Fibroblast of lung (primary cell): ENCODE results near the gene KLHL1. TPM values are rescaled to one million over a fixed set of nuclear protein-coding genes. Genes with fewer than 3 reads are reported as not detected.

Experiments used
- DNase-seq, 2 donors: peaks; one replicate each; pipeline versions ENCODE4 v3.0.0 to v3.0.0-alpha.2; 2010; ENCODE audit warnings: low read depth in 2 of 2
- H2AFZ ChIP-seq: 2 replicates; pipeline ENCODE4 v1.5.1; 2012; ENCODE audit warnings: low read length, control low read depth, inconsistent platforms
- H3K27ac ChIP-seq: 2 replicates; pipeline ENCODE4 v1.5.1; 2011; ENCODE audit warnings: low read length, control low read depth; ENCODE audit not compliant: insufficient read depth
- H3K27me3 ChIP-seq: 2 replicates; pipeline ENCODE4 v1.5.1; 2011; ENCODE audit warnings: mild to moderate bottlenecking, low read length; ENCODE audit not compliant: control insufficient read depth, insufficient read depth
- H3K36me3 ChIP-seq: 2 replicates; pipeline ENCODE4 v1.5.1; 2011; ENCODE audit warnings: low read length; ENCODE audit not compliant: control insufficient read depth, insufficient read depth
- H3K4me1 ChIP-seq: 2 replicates; pipeline ENCODE4 v1.5.1; 2011; ENCODE audit warnings: low read length; ENCODE audit not compliant: control insufficient read depth, insufficient read depth; ENCODE audit errors: extremely low read depth
- H3K4me2 ChIP-seq: 2 replicates; pipeline ENCODE4 v1.5.1; 2011; ENCODE audit warnings: low read length, control low read depth; ENCODE audit not compliant: insufficient read depth; ENCODE audit errors: extremely low read depth
- H3K4me3 ChIP-seq, 4 experiments: fragments of 200-600 bp in 1 of 4; sonication (generic) in 1 of 4; replicated peaks in 1 of 4; 2 replicates each; pipeline ENCODE4 v1.5.1; 2011 to 2016; ENCODE audit warnings: low read length in 4 of 4, low read depth in 3 of 4, mild to moderate bottlenecking in 3 of 4, control low read depth in 2 of 4, inconsistent platforms in 1 of 4, mixed read lengths in 1 of 4; ENCODE audit not compliant: insufficient read depth in 1 of 4; ENCODE audit errors: control extremely low read depth in 1 of 4
- H3K79me2 ChIP-seq: 2 replicates; pipeline ENCODE4 v1.5.1; 2012; ENCODE audit warnings: mild to moderate bottlenecking, low read length, inconsistent platforms; ENCODE audit not compliant: control insufficient read depth, insufficient read depth
- H3K9ac ChIP-seq: 2 replicates; pipeline ENCODE4 v1.5.1; 2011; ENCODE audit warnings: mild to moderate bottlenecking, low read length, control low read depth; ENCODE audit not compliant: insufficient read depth
- H3K9me3 ChIP-seq: 2 replicates; pipeline ENCODE4 v1.5.1; 2012; ENCODE audit warnings: low read depth, low read length; ENCODE audit not compliant: control insufficient read depth, insufficient read depth
- H4K20me1 ChIP-seq: 2 replicates; pipeline ENCODE4 v1.5.1; 2011; ENCODE audit warnings: low read length; ENCODE audit not compliant: control insufficient read depth, insufficient read depth; ENCODE audit errors: extremely low read depth
- EZH2 ChIP-seq: IDR thresholded peaks from 2 replicates; pipeline ENCODE4 v1.5.1; 2012; ENCODE audit warnings: low read length, control low read depth, mild to moderate bottlenecking; ENCODE audit errors: missing control alignments
- polyA plus RNA-seq, 2 donors: library from polyadenylated mRNA; depleted of rRNA in 1 of 2; stranded (reverse) in 1 of 2; unstranded in 1 of 2; fragments of >200 nt; gene quantifications; 2 replicates each; pipeline ENCODE4 v1.2.1, GENCODE V29; 2011 to 2012; ENCODE audit warnings: missing spikeins in 1 of 2
- total RNA-seq: library from RNA; depleted of rRNA; stranded (reverse); fragments of >200 nt; gene quantifications from 2 replicates; pipeline ENCODE4 v1.2.1, GENCODE V29; 2014
- TF ChIP-seq, protein P1 (sequence below), 2 donors: IDR thresholded peaks in 1 of 2; conservative IDR thresholded peaks in 1 of 2; 1 replicate in 1 of 2; 2 replicates in 1 of 2; pipeline ENCODE4 v1.5.1; 2011 to 2012; ENCODE audit warnings: low read length in 2 of 2, control low read depth in 1 of 2, inconsistent platforms in 1 of 2, low read depth in 1 of 2, mild to moderate bottlenecking in 1 of 2

KLHL1 gene
- total and polyA plus RNA-seq, 2 donors (not counting 1 experiment from before 2014, with no cell fraction given): not detected

DNA sequence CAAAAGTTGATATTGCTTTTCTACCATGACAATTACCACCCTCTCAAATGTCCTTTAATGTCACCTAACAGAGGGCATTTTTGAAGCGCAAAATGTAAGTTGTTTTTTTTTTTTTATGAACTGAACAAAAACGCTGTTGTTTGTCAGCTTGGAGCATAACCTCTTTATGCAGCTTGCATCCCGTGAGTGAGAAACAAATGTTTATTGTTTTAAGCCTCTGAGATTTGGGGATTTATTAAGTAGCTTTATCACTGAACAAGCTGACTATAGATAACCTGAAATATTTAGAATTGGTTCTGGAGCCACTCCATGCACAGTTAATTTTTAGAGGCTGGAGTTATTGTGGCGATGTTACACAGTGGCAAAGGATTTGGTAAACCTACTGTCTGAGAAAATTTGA, 80.7 kb downstream of the KLHL1 start:
- Histone ChIP-seq H4K20me1 (no peaks in the 10 kb centered on the region), H3K36me3 (no peaks in the 10 kb centered on the region), H3K27me3 (no peaks in the 10 kb centered on the region), H3K4me3 (no peak overlapping the region), H2AFZ (no peak overlapping the region), H3K9me3 (no peaks in the 10 kb centered on the region), H3K4me2 (no peak overlapping the region), H3K4me1 (no peaks in the 10 kb centered on the region), H3K9ac (no peak overlapping the region), H3K27ac (no peak overlapping the region), H3K79me2 (no peaks in the 10 kb centered on the region)
- no peak for DNase-seq
- TF ChIP-seq EZH2: no peak
- TF ChIP-seq, protein P1, sequence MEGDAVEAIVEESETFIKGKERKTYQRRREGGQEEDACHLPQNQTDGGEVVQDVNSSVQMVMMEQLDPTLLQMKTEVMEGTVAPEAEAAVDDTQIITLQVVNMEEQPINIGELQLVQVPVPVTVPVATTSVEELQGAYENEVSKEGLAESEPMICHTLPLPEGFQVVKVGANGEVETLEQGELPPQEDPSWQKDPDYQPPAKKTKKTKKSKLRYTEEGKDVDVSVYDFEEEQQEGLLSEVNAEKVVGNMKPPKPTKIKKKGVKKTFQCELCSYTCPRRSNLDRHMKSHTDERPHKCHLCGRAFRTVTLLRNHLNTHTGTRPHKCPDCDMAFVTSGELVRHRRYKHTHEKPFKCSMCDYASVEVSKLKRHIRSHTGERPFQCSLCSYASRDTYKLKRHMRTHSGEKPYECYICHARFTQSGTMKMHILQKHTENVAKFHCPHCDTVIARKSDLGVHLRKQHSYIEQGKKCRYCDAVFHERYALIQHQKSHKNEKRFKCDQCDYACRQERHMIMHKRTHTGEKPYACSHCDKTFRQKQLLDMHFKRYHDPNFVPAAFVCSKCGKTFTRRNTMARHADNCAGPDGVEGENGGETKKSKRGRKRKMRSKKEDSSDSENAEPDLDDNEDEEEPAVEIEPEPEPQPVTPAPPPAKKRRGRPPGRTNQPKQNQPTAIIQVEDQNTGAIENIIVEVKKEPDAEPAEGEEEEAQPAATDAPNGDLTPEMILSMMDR (conservative IDR thresholded peaks at IDR 0.05 in 1 of 2, IDR thresholded peaks at IDR 0.05 in 1 of 2; ENCODE audit: low read depth in 1 of 2, low read length in 2 of 2): no peak

GRCh38 chr13:70023516-70023915, 84.7 kb downstream of the KLHL1 start:
- TF ChIP-seq, protein P1 (conservative IDR thresholded peaks at IDR 0.05 in 1 of 2, IDR thresholded peaks at IDR 0.05 in 1 of 2; ENCODE audit: low read depth in 1 of 2, low read length in 2 of 2): no peak
- TF ChIP-seq EZH2: no peak
- Histone ChIP-seq H4K20me1 (no peaks in the 10 kb centered on the region), H3K9ac (no peak overlapping the region), H3K36me3 (no peaks in the 10 kb centered on the region), H3K79me2 (no peaks in the 10 kb centered on the region), H2AFZ (no peak overlapping the region), H3K4me3 (no peak overlapping the region), H3K27ac (no peak overlapping the region), H3K4me1 (no peaks in the 10 kb centered on the region), H3K4me2 (no peak overlapping the region), H3K9me3 (no peaks in the 10 kb centered on the region), H3K27me3 (no peaks in the 10 kb centered on the region)
- no peak for DNase-seq

DNA sequence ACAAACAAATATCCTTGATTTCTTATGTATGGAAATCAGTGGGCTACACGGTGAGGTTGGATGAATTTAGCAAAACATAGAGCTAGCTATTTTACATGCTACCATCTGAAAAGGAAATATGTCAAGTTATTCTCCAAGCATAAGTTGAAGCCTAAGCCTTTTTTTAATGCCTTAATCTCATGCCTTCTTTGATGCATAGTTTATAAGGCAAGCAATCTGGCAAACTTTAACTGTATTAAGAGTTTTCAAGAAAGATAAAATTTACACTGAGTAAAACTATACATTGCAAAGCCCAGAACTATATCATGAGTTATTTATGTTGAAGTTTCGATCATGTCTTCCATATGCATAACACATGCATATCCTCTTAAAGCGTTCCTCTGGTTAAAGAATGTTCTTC, 85.6 kb downstream of the KLHL1 start:
- Histone ChIP-seq H3K9ac (no peak overlapping the region), H3K4me2 (no peak overlapping the region), H3K9me3 (no peaks in the 10 kb centered on the region), H3K27ac (no peak overlapping the region), H2AFZ (no peak overlapping the region), H3K79me2 (no peaks in the 10 kb centered on the region), H3K27me3 (no peaks in the 10 kb centered on the region), H3K4me1 (no peaks in the 10 kb centered on the region), H3K36me3 (no peaks in the 10 kb centered on the region), H4K20me1 (no peaks in the 10 kb centered on the region), H3K4me3 (no peak overlapping the region)
- TF ChIP-seq, protein P1 (conservative IDR thresholded peaks at IDR 0.05 in 1 of 2, IDR thresholded peaks at IDR 0.05 in 1 of 2; ENCODE audit: low read depth in 1 of 2, low read length in 2 of 2): no peak
- no peak for TF ChIP-seq EZH2
- no peak for DNase-seq
